GM19239 (cell line): ENCODE data around the gene TNIP1.

Experiments
- DNase-seq: peaks from one replicate; pipeline ENCODE4 v3.0.0; 2011; ENCODE audit warnings: low spot score; ENCODE audit not compliant: insufficient read length
- FAIRE-seq: peaks from 2 replicates; lab custom pipeline; 2011; peaks lifted over from hg19 to GRCh38; lab: Jason Lieb, UNC

The TNIP1 gene, protein sequence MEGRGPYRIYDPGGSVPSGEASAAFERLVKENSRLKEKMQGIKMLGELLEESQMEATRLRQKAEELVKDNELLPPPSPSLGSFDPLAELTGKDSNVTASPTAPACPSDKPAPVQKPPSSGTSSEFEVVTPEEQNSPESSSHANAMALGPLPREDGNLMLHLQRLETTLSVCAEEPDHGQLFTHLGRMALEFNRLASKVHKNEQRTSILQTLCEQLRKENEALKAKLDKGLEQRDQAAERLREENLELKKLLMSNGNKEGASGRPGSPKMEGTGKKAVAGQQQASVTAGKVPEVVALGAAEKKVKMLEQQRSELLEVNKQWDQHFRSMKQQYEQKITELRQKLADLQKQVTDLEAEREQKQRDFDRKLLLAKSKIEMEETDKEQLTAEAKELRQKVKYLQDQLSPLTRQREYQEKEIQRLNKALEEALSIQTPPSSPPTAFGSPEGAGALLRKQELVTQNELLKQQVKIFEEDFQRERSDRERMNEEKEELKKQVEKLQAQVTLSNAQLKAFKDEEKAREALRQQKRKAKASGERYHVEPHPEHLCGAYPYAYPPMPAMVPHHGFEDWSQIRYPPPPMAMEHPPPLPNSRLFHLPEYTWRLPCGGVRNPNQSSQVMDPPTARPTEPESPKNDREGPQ

DNA sequence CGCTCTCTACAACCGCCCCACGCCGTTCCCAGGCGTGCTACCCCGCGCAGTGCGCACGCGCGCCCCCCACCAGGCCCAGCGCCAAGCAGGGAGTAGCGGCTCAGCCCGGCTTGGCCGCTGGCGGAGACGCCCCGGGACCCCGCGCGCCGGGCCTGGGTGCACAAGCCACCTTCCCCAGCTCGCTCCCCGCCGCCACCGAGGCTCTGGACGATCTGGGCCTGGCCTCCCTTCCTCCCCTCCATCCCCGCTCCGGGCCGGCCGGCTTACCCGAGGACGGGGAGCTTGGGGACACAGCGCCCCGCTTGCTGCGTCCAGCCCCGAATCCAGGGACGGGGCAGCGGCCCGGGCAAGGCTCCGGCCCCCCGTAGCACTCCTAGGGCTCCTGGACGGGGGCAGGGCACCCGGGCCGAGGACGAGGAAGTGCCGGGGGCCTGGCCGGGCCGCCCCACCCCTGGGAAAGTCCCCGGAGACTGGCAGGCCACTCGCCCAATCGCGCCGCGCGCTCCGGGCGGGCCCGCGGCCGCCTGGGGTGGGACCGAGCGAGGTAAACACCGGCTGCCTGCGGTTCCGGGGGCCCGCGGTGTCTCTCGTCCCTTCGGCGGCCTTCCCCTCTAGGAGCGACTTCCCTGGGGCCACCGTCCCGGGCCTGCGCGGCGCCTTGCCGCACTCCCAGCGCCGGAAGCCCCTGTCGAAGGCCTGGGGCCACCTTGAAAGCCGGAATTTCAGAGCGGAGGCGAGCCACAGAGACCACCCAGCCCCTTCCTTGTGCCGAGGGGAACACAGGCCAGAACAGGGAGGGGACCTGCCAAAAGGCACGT, at the start of gene TNIP1:
TSS of gene TNIP1 (minus strand) at position 422 of the 818 bp plus-strand sequence. CDS start 15,939 bp downstream, outside the sequence.
- DNase-seq (peak; percentile 81), FAIRE-seq (peak; percentile 83)

DNA sequence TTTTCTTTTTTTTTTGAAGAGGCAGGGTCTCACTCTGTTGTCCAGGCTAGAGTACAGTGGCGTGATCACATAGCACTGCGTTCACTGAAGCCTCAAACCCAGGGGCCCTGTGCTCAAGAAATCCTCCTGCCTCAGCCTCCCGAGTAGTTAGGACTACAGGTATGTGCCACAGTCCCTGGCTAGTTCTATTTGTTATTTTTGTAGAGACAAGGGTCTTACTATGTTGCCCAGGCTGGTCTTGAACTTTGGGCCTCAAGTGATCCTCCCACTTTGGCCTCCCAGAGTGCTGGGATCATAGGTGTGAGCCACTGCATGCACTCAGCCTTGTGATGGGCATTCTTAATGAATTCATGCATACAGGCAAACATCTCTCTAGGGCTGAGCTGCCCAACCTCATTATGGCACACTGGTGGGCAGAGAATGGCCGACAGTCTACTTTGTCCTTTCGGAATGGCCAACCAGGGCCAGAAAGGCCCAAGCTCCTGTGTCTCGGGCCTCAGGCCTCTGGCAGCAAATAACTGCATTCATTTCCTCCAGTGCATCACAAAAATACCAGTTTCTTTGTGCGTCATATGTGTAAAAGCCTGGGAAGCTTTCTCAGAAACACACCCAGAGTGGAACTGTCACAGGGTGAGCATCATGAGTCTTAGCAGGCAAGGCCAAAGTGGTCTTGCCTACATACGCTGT, 49.5 kb upstream of the TNIP1 start:
- FAIRE-seq (no peak), DNase-seq (no peak)

DNA sequence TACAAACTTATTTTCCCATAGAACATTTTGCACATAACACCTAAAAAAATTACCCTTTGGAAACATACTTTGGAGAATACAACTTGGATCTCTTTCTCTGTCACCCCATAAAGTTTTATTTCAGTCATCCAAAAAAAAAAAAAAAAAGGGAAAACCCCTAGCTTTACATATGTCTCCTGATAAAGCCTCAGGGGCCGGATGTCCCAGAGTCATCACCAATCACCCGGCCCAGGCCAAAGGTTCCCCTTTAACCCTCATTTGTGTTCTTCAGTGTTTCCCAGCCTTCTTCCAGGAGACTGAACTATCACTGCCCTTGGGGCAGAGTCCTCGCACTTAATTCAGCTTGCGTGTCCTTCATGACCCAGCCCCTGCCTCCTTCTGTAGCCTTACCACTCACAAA, 48.0 kb upstream of the TNIP1 start:
- peak; percentile 42 for FAIRE-seq
- DNase-seq: no peak

DNA sequence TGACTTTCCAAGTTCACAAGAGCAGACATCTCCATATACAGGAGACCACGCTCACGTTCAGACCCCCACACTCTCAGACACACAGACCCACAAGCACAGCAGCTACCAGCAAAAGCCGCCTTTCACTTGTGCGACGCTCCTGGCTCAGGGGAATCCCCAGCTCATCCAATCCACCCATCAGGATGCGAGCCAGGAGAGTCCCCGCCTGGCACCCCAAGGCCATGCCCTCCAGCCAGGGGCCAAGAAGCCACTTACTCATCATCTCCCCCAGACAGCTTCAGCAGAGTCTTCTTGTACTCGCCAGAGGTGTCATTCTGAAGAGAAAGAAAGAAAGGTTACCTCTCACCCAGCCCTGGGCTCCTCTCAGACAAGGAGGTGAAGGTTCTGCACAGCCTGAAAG, 47.1 kb upstream of the TNIP1 start:
- no peak for FAIRE-seq
- DNase-seq: no peak

DNA sequence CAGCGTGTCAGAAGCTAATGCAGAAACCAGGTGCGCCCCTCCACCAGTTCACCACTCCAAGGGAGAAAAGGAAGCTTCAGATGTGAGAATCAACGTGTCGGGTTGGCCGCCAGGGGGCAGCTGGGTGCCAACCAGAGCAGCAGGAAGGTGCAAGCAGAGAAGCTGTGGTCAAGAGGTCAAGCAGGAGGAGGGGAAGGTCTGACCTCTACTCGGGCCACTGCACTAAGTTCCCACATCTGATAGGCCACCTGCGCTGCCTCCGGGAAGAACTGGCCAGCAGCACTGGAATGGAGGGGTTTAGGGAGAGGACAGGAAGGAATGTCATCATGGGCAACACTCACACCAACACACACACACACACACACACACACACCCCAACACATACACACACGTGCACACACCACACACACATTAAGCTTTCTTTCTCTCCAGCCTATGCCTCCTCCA, 45.4 kb upstream of the TNIP1 start:
- FAIRE-seq (peak; percentile 80), DNase-seq (peak; percentile 56)

DNA sequence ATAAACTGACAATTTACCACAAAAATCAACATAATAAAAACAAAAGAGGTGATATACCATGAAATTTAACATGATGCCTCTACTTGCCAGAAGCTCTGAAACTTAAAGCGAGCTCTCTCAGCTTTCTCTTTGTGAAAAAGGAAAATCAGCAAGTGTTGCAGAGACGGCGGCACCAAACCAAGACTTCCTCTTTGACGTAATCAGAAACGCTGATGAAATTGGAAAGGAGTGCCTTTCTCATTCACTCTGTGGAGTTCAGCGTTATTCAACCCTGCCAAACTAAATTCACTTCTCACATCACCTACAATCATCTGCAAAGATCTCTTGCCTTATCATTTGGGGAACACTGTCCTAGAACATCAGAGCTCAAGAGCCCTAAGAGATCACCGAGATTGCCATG, 44.6 kb upstream of the TNIP1 start:
- FAIRE-seq: peak; percentile 85
- DNase-seq: no peak

DNA sequence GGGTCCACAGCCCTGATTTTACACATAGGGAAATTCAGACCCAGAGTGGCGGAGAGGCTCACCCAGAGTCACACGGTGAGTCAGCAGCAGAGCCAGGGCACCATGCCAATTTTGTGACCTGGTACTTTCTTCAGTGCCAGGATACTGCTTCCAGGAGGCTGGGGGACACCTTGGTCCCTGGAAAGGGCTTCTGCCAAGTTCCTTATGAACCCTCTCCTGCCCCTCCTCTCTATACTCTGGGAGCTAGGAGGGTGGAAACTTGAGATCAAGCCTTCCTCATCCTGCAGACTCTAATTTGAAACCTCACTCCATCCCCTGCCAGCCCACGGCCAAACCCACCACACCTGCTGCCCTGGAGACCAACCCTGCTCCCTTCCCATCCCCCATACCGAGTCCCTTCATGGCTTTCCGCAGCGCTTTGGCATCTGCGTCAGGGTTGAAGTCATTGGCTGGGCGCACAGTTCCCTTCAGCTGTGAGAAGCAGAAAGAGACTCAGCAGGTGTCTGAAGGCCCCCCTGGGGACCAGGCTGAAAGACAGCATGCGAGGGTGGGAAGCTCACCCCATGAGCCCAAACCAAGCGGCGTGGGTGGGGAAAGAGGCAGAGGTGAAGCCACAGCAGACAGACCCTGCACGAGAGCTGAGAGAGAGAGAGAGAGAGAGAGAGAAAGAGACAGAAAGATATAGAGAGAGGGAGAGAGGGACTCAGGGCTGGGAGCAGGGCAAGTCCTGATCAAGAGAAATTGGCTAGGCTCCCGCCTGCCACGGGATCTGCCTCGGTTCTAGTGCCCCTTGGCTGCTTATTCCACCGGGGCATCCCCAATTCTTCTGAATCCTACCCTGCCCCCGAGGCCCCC, 43.3 kb upstream of the TNIP1 start:
- FAIRE-seq (peak; percentile 95), DNase-seq (peak; percentile 69)

DNA sequence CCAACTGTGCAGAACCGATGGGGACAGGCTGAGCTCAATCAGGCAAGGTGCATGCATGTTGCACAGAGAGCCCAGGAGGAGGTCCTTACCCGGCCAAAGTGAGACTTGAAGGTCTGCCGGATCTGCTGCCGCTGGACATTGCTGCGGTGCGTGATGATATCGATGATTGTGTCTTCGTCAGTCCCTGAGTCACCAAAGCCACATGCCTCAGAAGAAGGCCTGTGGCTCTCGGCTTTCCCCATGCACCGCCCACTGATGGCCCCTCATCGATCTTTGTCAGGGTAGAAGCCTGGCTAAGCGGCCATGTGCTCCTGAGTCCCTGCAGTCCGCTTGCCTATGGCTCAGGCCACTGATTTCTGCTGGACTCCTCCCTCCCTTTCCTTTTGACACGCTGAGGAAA, 42.0 kb upstream of the TNIP1 start:
- FAIRE-seq (no peak), DNase-seq (no peak)

DNA sequence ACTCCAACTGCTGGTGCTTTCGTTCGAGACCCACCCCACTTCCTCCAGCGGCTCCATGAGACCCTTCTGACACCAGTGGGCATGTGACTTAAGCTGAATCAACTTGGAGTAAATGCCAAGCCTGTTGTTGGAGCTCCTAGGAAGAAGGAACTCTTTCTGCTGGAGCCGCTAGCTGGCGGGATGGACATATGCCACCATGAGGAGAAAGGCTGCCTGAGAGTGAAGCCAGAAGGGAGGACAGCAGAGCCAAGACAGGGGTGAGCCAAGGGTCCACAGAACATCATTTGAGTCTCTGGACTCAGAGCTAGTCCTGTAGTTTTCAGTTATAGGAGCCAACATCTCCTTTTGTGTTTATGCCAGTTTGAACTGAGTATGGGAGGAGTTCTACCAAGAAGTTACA, 40.8 kb upstream of the TNIP1 start:
- DNase-seq (no peak), FAIRE-seq (no peak)

DNA sequence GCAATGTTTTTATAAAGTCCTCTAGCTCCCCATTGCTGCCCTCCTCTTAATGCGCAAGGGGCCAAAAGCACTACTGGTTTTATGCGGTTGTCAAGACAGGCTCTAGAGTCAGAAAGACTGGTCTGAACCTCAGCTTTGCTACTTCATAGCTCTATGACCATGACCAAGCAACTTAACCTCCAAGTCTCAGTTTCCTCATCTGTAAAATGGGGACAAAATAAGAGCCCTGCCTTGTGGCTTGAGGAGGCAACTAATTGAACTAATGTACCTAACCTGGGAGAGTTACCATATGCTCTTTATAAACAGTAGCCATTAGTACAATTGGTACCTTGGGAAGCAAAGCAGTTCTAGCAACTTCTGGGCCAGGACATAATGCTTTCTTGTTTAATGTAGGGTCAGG, 40.3 kb upstream of the TNIP1 start:
- FAIRE-seq: no peak
- no peak for DNase-seq

DNA sequence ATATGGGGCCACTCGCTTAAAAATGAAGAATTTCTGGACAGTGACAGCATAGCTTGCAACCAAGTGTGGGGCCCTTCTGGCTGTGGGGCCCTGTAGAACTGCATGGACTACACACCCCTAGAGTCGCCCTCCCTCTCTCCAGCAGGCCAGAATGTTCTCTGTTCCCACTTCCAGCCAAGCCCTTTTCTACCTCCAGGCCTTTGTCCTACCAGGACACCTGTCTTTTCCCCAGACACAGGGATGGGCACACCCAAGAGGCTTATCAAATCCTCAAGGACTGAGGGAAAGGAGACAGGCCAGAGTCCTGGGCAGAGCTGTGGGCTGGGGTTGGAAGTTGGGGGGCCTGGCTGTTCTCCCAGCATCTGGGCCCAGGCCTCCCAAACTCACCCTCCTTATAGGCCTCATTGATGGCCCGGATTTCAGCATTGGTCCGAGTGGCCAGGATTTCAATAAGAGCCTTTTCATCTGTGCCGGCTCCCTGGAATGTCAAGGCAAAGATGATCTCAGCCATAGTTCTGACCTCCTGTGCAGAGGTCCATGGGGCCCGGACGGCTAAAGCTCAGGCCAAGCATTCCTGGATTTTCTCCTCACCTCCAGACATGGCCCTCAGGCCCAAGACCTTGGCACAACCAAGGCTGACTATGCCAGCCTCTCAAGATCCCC, 38.2 kb upstream of the TNIP1 start:
- no peak for FAIRE-seq
- no peak for DNase-seq

DNA sequence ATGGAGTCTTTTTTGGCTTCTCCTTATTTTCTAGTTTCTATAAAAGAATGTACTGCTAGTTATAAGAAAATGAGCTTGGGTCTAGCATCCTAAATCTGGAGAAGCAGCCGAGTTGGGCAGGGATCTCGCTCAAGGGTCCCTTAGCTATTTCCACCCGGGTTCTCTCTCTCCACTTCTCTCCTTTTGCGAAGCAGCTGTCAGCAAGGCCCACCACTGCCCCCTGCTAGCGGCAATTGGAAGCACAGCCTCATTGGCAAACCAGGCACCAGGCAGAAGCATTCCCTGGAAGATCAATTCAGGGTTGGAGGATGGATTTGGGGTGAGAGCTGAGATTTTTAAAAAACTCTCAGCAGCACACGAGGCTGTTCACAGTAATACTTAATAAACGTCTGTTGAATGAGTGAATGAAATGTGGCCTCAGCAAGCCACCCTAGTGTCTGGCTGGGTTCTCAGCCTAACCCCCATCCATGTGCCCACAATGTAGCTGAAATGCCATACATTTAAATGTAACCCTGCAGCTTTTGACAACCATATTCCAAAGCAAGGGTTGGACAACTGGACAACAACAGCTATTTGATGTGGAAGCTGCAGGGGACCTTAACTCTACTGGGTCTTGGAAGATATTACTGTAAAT, 34.6 kb upstream of the TNIP1 start:
- DNase-seq (peak; percentile 61), FAIRE-seq (peak; percentile 84)

DNA sequence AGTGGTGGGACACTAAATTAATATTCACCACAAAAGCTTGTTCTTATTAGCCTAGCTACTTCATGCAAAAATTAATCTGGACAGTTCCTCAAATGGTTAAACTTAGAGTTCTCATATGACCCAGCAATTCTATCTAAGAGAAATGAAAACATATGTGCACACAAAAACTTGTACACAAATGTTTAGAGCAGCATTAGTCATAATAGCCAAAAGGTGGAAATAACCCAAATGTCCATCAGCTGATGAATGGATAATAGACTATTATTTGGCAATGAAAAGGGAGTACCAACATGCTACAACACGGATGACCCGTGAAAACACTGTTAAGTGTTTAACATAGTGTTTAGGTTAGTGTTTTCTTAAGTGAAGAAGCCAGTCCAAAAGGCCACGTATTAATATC, 32.8 kb upstream of the TNIP1 start:
- DNase-seq (no peak), FAIRE-seq (peak; percentile 65)

DNA sequence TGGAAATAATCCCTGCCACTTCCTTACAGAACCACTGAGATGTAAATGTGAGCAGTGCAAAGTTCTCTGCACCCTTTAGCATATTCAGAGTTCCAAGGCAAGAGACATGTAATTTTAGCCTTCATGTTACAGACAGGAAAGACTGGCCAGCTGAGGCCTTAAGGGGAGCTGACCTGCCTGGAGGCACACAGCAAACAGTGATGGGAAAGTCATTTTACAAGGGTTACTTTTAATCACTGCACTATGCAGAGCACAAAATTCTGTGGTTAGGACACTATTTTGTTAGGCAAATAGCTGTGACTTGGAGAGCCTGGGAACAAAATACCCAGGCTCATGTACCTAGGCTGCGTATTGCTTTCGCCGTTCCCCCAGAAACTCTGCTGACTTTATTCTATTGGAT, 30.2 kb upstream of the TNIP1 start:
- FAIRE-seq (peak; percentile 60), DNase-seq (no peak)

DNA sequence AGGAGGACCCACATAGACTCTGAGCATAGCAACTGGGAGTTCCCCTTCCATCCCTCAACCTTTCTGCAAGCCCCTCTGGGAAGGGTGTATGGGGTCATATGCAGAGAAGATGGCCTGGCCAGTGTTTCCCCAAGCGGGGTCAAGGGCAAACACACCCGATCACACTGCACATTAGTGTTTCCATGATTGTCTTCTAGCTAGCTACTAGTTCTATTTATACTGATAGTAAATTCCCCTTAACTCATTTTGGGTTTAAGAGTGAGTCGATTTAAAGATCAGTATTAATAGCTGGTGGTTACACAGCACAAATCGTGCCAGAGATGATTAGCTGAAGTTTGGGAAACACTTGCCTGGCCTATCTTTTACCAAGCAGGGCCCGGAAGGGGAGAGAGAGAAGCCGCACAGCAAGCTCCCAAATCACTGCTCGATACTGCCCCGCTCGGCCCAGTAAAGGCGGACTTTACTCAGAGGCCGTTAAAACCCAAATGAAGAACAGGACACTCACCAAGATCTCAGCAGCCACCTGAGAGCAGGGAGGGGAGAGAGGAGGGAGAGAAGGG, 29.4 kb upstream of the TNIP1 start:
- no peak for FAIRE-seq

DNA sequence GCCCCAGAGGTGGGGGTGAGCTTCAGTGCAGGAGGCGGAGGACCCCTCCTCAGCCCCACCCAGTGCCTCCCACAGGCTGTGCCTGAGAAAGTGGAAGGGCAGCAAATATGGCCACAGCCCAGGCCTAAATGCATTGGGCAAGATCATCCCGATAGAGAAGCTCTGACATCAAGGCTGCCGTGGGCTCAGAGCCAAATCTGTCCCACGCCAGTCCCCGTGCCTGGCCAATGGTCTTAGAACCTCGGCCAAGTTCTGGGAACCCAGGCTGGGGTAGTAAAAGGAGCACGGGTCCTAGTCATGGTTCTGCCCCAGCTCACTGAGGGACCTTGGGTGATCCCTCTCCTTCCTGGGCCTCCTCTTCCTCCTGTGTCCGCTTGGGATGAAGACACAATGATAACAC, 27.7 kb upstream of the TNIP1 start:
- DNase-seq: no peak
- FAIRE-seq: no peak

More for the DNA sequence above, 29.4 kb upstream of the TNIP1 start:
- DNase-seq: no peak

DNA sequence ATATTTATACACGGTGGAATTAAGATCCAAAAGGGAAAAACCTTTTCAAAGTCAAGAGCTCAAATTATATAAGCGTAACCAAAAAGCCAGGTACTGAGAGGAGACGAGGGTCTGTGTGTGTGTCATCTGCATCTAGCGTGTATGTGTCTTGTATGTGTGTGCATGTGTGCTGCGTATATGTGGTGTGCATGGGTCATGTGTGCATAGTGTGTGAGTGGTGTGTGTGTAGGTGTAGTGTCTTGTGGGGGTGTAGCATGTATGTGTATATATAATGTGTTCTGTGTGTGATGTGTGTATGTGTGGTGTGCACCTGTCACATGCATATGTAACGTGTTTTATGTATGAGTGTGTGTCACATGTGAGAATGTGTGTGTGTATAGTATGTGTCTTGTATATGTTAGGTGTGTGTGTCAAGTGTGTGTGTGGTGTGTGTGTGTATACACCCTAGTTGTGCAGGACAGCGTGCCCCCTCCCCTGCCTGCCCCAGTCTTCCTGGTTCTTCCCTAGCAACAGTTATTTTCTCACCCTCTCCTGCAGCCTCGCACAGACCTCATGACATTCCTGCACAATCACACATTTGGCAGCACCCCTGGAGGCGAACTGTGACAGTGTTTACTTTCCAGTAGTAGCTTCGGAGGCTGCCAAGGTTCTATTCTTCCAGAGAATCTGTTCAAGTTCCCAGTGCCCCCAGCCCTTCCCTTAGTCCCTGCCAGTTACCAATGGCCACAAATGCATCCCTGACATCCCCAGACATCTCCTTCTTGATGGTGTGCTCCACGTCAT, 27.1 kb upstream of the TNIP1 start:
- FAIRE-seq (no peak), DNase-seq (no peak)
